K562 (cell line): ENCODE data around the gene MINDY4. TPM values are rescaled to one million over a fixed set of nuclear protein-coding genes. Genes with fewer than 3 reads are reported as not detected.

Source experiments
- CREB1 ChIP-seq, 2 experiments: sonication (generic) in 1 of 2; formaldehyde crosslinking in 1 of 2; IDR thresholded peaks; 2 replicates each; pipeline versions ENCODE4 v1.6.1 to v1.8.0; 2012 to 2022; ENCODE audit warnings: inconsistent platforms in 1 of 2, mild to moderate bottlenecking in 1 of 2, missing genetic modification reagents in 1 of 2, moderate library complexity in 1 of 2
- ILF3 ChIP-seq: fragments of 450-650 bp; IDR thresholded peaks from 2 replicates; pipeline ENCODE4 v1.6.1; 2018; ENCODE audit warnings: antibody characterized with exemption, mild to moderate bottlenecking, moderate library complexity, borderline replicate concordance
- MAFK ChIP-seq: IDR thresholded peaks from 2 replicates; pipeline ENCODE4 v1.6.1; 2011; ENCODE audit warnings: low read length, improper control_type of control experiment
- NR2F6 ChIP-seq: fragments of 450-650 bp; formaldehyde crosslinking; IDR thresholded peaks from 2 replicates; pipeline ENCODE4 v1.4.0; 2020; ENCODE audit warnings: mild to moderate bottlenecking
- SIX5 ChIP-seq, 2 experiments: IDR thresholded peaks; 2 replicates each; pipeline ENCODE4 v1.6.1; 2011; ENCODE audit warnings: low read length in 2 of 2, borderline replicate concordance in 1 of 2, low read depth in 1 of 2, mild to moderate bottlenecking in 1 of 2, moderate library complexity in 1 of 2; ENCODE audit not compliant: insufficient read depth in 1 of 2
- ZNF253 ChIP-seq: fragments of 250-450 bp; sonication (Bioruptor Pico); conservative IDR thresholded peaks from 2 replicates; pipeline ENCODE4 v1.6.1; 2021; ENCODE audit warnings: mild to moderate bottlenecking
- ZNF444 ChIP-seq: fragments of 250-450 bp; sonication (Bioruptor Pico); IDR thresholded peaks from 2 replicates; pipeline ENCODE4 v1.4.0; 2020; ENCODE audit warnings: mild to moderate bottlenecking, moderate library complexity
- ZNF583 ChIP-seq: fragments of 250-450 bp; sonication (Bioruptor Pico); IDR thresholded peaks from 2 replicates; pipeline ENCODE4 v1.4.0; 2020
- ZNF778 ChIP-seq: fragments of 450-650 bp; formaldehyde crosslinking; IDR thresholded peaks from 2 replicates; pipeline ENCODE4 v1.4.0; 2020; ENCODE audit warnings: mild to moderate bottlenecking, moderate library complexity
- polyA plus RNA-seq, 8 experiments: library from polyadenylated mRNA; depleted of rRNA in 4 of 8; stranded (reverse) in 5 of 8; unstranded in 3 of 8; fragments of >200 nt; fragmentation: Nextera tagmentation in 2 of 8; fragmentation: Illumina TruSeq in 1 of 8; extraction: Ambion mirVana in 2 of 8; extraction: Trizol in 1 of 8; gene quantifications; 2 replicates each; pipeline versions ENCODE4 v1.2.1 to v1.2.3, GENCODE V29; 2011 to 2014; ENCODE audit warnings: inconsistent platforms in 1 of 8, missing spikeins in 1 of 8
- total RNA-seq, 7 experiments: library from RNA; depleted of rRNA in 6 of 7; stranded (reverse); fragments of >200 nt in 6 of 7; fragmentation: Illumina TruSeq in 2 of 7; extraction: Trizol in 2 of 7; gene quantifications; 2 replicates each; pipeline versions ENCODE4 v1.2.1 to v1.2.3, GENCODE V29; 2011 to 2021; ENCODE audit warnings: low replicate concordance in 1 of 7
- TF ChIP-seq, protein P1 (sequence below): fragments of 450-650 bp; IDR thresholded peaks from 2 replicates; pipeline ENCODE4 v1.6.1; 2018; ENCODE audit not compliant: partially characterized antibody
- TF ChIP-seq, protein P2 (sequence below): fragments of 250-450 bp; sonication (Bioruptor Pico); IDR thresholded peaks from 2 replicates; pipeline ENCODE4 v1.5.0; 2021; ENCODE audit warnings: mild to moderate bottlenecking, moderate library complexity

The MINDY4 gene
- total and polyA plus RNA-seq, 9 of the 15 experiments (the other 6 are each of a cell fraction or from before 2014, with no cell fraction given): 2.1 to 16.7 (median 11.0) TPM

DNA sequence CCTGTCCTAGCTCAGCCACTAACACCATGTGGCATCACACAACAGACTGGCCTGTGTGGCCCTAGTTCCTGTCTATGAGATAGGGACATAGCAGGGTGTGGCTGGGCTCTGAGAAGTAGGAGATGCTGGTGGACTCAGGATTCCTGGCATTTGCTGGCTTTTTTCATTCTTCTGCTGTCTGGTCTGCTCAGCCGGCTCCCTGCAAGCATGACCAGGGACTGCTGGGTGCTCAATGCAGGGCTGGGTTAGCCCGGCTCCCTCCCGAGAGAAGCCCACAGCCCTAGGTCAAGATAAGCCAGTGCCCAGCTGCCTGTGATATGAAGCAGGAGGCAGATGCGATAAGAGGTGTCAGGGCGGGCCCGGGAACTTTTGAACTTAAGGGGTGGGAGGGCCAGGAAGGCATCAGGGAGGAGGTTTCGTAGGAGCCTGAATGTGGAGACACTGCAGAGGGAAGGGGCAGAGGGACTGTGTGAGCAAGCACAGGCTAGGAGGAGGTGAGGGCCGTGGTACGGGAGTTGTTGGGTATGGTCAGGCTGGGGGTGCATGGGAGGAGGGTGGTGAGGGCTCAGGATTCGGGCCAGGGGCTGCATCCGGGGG is 143.9 kb downstream of the MINDY4 start (continued):
- TF ChIP-seq, protein P1, sequence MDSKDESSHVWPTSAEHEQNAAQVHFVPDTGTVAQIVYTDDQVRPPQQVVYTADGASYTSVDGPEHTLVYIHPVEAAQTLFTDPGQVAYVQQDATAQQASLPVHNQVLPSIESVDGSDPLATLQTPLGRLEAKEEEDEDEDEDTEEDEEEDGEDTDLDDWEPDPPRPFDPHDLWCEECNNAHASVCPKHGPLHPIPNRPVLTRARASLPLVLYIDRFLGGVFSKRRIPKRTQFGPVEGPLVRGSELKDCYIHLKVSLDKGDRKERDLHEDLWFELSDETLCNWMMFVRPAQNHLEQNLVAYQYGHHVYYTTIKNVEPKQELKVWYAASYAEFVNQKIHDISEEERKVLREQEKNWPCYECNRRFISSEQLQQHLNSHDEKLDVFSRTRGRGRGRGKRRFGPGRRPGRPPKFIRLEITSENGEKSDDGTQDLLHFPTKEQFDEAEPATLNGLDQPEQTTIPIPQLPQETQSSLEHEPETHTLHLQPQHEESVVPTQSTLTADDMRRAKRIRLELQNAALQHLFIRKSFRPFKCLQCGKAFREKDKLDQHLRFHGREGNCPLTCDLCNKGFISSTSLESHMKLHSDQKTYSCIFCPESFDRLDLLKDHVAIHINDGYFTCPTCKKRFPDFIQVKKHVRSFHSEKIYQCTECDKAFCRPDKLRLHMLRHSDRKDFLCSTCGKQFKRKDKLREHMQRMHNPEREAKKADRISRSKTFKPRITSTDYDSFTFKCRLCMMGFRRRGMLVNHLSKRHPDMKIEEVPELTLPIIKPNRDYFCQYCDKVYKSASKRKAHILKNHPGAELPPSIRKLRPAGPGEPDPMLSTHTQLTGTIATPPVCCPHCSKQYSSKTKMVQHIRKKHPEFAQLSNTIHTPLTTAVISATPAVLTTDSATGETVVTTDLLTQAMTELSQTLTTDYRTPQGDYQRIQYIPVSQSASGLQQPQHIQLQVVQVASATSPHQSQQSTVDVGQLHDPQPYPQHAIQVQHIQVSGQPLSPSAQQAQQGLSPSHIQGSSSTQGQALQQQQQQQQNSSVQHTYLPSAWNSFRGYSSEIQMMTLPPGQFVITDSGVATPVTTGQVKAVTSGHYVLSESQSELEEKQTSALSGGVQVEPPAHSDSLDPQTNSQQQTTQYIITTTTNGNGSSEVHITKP: peak; percentile 68
- TF ChIP-seq SIX5 (IDR thresholded peaks at IDR 0.05; ENCODE audit: borderline replicate concordance in 1 of 2, insufficient read depth in 1 of 2, low read depth in 1 of 2, low read length in 2 of 2): no peak
- peak; percentile 71; the same call in 1 of the 2 replicates for TF ChIP-seq ZNF583
- no peak for TF ChIP-seq ZNF444 (CRISPR knock-in tag)
- TF ChIP-seq ZNF253 (CRISPR knock-in tag): no peak
- no peak for TF ChIP-seq ZNF778 (CRISPR knock-in tag)
- TF ChIP-seq CREB1 (IDR thresholded peaks at IDR 0.05): peak; percentile 67; the same call in 1 of the 2 replicates
- no peak for TF ChIP-seq CREB1 (CRISPR knock-in tag; IDR thresholded peaks at IDR 0.05)
- no peak for TF ChIP-seq ILF3
- TF ChIP-seq, protein P2, sequence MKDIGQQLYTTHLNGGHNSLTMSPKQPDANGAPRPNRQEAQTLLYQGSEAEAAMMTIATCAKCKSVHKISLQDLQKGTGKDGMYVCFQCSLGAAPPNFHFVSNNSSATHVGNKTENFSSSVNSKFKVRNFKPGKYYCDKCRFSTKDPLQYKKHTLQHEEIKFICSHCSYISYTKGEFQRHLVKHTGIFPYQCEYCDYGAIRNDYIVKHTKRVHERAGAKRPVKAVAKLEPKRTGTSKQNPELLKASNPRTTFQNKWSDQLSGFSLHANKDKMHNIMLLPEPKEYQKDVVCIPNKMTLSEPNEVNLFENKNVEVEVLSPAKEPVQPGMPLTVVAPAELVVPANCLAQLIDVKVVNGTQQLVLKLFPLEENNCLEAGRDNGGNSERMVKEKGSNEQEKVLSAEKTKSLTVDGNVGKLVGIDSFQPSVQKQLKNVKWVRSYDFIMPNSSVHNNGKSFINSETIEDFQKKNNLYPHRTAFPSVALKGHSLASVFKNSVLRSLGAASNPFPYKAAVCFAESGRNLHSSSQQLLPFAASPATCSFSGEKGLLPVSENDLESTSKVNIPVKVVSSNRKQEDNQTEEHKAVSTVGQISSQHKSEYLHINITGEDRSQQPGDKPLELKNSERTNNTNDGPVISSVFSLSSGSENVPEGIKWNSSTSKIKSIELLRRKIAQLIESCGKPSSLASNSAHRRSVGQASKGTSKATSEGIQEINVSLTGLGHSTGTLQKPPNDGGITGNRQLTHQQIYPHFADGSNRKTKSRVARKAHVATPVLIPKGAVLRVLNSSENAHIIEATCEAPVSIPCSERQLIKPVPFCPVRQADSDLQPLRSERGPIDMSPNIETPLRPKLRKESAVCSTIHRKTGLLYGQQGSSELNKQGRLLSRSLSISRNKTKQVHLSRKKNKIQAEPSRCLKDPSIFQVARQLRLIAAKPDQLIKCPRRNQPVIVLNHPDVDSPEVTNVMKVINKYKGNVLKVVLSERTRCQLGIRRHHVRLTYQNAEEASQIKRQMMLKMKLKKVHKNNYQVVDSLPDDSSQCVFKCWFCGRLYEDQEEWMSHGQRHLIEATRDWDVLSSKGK (CRISPR knock-in tag): no peak
- TF ChIP-seq MAFK: no peak
- no peak for TF ChIP-seq NR2F6 (CRISPR knock-in tag)
